Measurements from ENCODE around the gene DR1. TPM values are rescaled to one million over a fixed set of nuclear protein-coding genes. Genes with fewer than 3 reads are reported as not detected.
A peak's percentile ranks its signal among the peaks of the same experiment; 100 is the strongest.

The DR1 gene
- total and polyA plus RNA-seq, 2 of the 13 experiments (the other 11 are each of a cell fraction or from before 2014, with no cell fraction given) = 17.8 to 42.3 TPM

- TF ChIP-seq PRDM10 (CRISPR knock-in tag; IDR thresholded peaks at IDR 0.05; ENCODE audit: low read depth) (peak; percentile 73), LRRFIP1 (CRISPR knock-in tag; conservative IDR thresholded peaks at IDR 0.05) (no peak), PCBP2 (optimal IDR thresholded peaks at IDR 0.05; ENCODE audit: low read depth, low read length, poor library complexity, severe bottlenecking) (peak; percentile 17), SALL1 (CRISPR knock-in tag; IDR thresholded peaks at IDR 0.05) (peak; percentile 98), ETS1 (CRISPR knock-in tag; IDR thresholded peaks at IDR 0.05) (no peak), ZBTB25 (CRISPR knock-in tag; IDR thresholded peaks at IDR 0.05) (peak; percentile 99), PLRG1 (conservative IDR thresholded peaks at IDR 0.05) (no peak), STAG1 (CRISPR knock-in tag; IDR thresholded peaks at IDR 0.05) (no peak), GTF2F1 (IDR thresholded peaks at IDR 0.05; ENCODE audit: low read length) (no peak), ZMYM2 (CRISPR knock-in tag; IDR thresholded peaks at IDR 0.05) (peak; percentile 55), BORCS8-MEF2B (CRISPR knock-in tag; IDR thresholded peaks at IDR 0.05) (peak; percentile 94), MEIS2 (CRISPR knock-in tag; IDR thresholded peaks at IDR 0.05) (no peak; the same call in 1 of the 2 replicates), ZSCAN25 (CRISPR knock-in tag; IDR thresholded peaks at IDR 0.05) (peak; percentile 68), NFKBIZ (CRISPR knock-in tag; IDR thresholded peaks at IDR 0.05) (0 out of 2 replicates have a peak, but pooled peaks have one; percentile 36), E2F1 (CRISPR knock-in tag; IDR thresholded peaks at IDR 0.05) (peak; percentile 83), KDM3A (CRISPR knock-in tag; IDR thresholded peaks at IDR 0.05; ENCODE audit: low read depth) (peak; percentile 94; the same call in 1 of the 2 replicates), CREB1 (IDR thresholded peaks at IDR 0.05) (no peak), CREB1 (CRISPR knock-in tag; IDR thresholded peaks at IDR 0.05) (no peak), PRMT3 (CRISPR knock-in tag; IDR thresholded peaks at IDR 0.05; ENCODE audit: borderline replicate concordance, low read depth) (no peak), CBX1 (IDR thresholded peaks at IDR 0.05; ENCODE audit: low read depth) (peak; percentile 92), RARA (CRISPR knock-in tag; IDR thresholded peaks at IDR 0.05) (peak; percentile 52)
Measured at GRCh38 chr1:93345633-93346420, at the start of gene DR1 (continued).

All from HepG2 (cell line).